DND-41 (cell line): ENCODE results near the gene INSYN2A.

ENCODE experiments used
- ATAC-seq: fragments of 200-7000 bp; cut with Tn5 transposase; 3 replicates; pipeline ENCODE4 v1.9.1; 2021; ENCODE audit warnings: low read depth; ENCODE audit not compliant: insufficient read depth
- DNase-seq: peaks from one replicate; pipeline ENCODE4 v3.0.0-alpha.2; 2020
- H2AFZ ChIP-seq: 2 replicates; pipeline ENCODE4 v1.6.0; 2012; ENCODE audit warnings: low read depth, low read length
- H3K27ac ChIP-seq: 2 replicates; pipeline ENCODE4 v1.5.1; 2012; ENCODE audit warnings: low read length, inconsistent platforms
- H3K27me3 ChIP-seq: fragments of 200-600 bp; sonication (generic); 2 replicates; pipeline ENCODE4 v1.6.0; 2012; ENCODE audit warnings: low read length, mild to moderate bottlenecking, inconsistent platforms; ENCODE audit not compliant: insufficient read depth, poor library complexity
- H3K36me3 ChIP-seq: 2 replicates; pipeline ENCODE4 v1.5.1; 2012; ENCODE audit warnings: low read length, inconsistent platforms; ENCODE audit not compliant: insufficient read depth
- H3K4me1 ChIP-seq: 2 replicates; pipeline ENCODE4 v1.5.1; 2012; ENCODE audit warnings: mild to moderate bottlenecking, low read length; ENCODE audit not compliant: insufficient read depth
- H3K4me2 ChIP-seq: 2 replicates; pipeline ENCODE4 v1.6.0; 2012; ENCODE audit warnings: mild to moderate bottlenecking, moderate library complexity, low read length, inconsistent platforms; ENCODE audit not compliant: insufficient read depth
- H3K4me3 ChIP-seq, 2 experiments: fragments of 200-600 bp in 1 of 2; shearing (Covaris generic) in 1 of 2; 2 replicates each; pipeline ENCODE4 v1.5.1; 2012 to 2016; ENCODE audit warnings: inconsistent platforms in 2 of 2, low read length in 2 of 2, mild to moderate bottlenecking in 2 of 2, low read depth in 1 of 2, moderate library complexity in 1 of 2
- H3K79me2 ChIP-seq: 2 replicates; pipeline ENCODE4 v1.6.0; 2012; ENCODE audit warnings: low read length, inconsistent platforms; ENCODE audit not compliant: insufficient read depth
- H3K9ac ChIP-seq: 2 replicates; pipeline ENCODE4 v1.6.0; 2012; ENCODE audit warnings: low read depth, mild to moderate bottlenecking, inconsistent platforms, low read length, moderate library complexity
- H3K9me3 ChIP-seq: 2 replicates; pipeline ENCODE4 v1.5.1; 2012; ENCODE audit warnings: low read length, moderate library complexity, mild to moderate bottlenecking, inconsistent platforms; ENCODE audit not compliant: insufficient read depth, severe bottlenecking
- H4K20me1 ChIP-seq: 2 replicates; pipeline ENCODE4 v1.6.0; 2012; ENCODE audit warnings: low read length; ENCODE audit not compliant: insufficient read depth
- EZH2 ChIP-seq: IDR thresholded peaks from 3 replicates; pipeline ENCODE4 v1.6.1; 2012; ENCODE audit warnings: borderline replicate concordance, low read depth, mild to moderate bottlenecking, moderate library complexity, low read length, inconsistent platforms; ENCODE audit not compliant: severe bottlenecking
- TF ChIP-seq, protein P1 (sequence below): IDR thresholded peaks from 2 replicates; pipeline ENCODE4 v1.5.1; 2012; ENCODE audit warnings: borderline replicate concordance, low read length, moderate library complexity, mild to moderate bottlenecking; ENCODE audit not compliant: poor library complexity, severe bottlenecking; ENCODE audit errors: extremely low read depth

The INSYN2A gene

DNA sequence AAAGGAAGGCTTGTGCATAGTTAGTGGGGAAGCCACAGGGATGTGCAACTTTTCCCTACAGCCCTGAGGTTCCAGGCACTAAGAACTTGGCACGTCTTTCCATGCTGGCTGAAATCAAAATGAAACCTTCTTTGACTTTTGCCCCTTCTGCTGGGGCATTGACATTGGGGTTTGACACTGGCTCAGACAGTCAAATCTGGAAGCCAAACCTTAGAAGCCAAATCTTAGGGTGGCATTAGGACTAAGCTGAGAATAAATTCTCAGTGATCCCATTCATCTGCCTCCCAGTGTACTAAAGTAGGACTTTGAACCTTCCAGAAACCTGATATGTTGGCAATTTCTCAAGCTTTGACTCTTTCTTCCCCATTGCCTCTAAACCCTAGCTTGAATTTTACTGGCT lies 31.3 kb upstream of the INSYN2A start:
- H3K27me3 ChIP-seq: no peaks in the 10 kb centered on the region
- DNase-seq: no peak
- no peaks in the 10 kb centered on the region for H3K36me3 ChIP-seq
- no peaks in the 10 kb centered on the region for H3K4me1 ChIP-seq
- H3K27ac ChIP-seq: no peak overlapping the region
- H3K79me2 ChIP-seq: no peaks in the 10 kb centered on the region
- H3K9me3 ChIP-seq: no peaks in the 10 kb centered on the region
- no peak for ATAC-seq
- no peaks in the 10 kb centered on the region for H4K20me1 ChIP-seq
- TF ChIP-seq, protein P1, sequence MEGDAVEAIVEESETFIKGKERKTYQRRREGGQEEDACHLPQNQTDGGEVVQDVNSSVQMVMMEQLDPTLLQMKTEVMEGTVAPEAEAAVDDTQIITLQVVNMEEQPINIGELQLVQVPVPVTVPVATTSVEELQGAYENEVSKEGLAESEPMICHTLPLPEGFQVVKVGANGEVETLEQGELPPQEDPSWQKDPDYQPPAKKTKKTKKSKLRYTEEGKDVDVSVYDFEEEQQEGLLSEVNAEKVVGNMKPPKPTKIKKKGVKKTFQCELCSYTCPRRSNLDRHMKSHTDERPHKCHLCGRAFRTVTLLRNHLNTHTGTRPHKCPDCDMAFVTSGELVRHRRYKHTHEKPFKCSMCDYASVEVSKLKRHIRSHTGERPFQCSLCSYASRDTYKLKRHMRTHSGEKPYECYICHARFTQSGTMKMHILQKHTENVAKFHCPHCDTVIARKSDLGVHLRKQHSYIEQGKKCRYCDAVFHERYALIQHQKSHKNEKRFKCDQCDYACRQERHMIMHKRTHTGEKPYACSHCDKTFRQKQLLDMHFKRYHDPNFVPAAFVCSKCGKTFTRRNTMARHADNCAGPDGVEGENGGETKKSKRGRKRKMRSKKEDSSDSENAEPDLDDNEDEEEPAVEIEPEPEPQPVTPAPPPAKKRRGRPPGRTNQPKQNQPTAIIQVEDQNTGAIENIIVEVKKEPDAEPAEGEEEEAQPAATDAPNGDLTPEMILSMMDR: no peak
- no peak for TF ChIP-seq EZH2
- H3K4me3 ChIP-seq: no peak overlapping the region
- H3K4me2 ChIP-seq: no peak overlapping the region
- no peak overlapping the region for H3K9ac ChIP-seq
- H2AFZ ChIP-seq: no peak overlapping the region

DNA sequence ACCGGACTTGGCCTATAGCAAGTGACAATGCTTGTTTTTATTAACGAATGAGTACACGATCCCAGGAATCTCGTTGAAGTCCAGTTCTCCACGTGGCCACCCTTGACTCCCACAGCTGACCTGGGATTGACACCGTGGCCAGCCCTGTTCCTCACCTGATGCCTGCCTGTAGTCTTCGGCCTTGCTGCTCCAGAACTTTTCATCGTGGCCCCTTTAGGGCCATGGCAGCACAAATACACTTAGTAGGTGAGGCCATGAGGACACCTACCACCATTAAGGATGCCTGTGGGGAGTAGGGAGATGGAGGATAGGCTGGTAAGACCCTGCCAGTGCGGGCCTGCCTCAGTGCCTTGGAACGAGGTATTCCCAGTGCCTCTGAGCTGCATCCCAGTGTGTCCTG lies 30.6 kb upstream of the INSYN2A start:
- DNase-seq (no peak), ATAC-seq (no peak)
- Histone ChIP-seq H3K9ac (no peak overlapping the region), H3K4me2 (no peak overlapping the region), H3K36me3 (no peaks in the 10 kb centered on the region), H2AFZ (no peak overlapping the region), H4K20me1 (no peaks in the 10 kb centered on the region), H3K9me3 (no peaks in the 10 kb centered on the region), H3K27ac (no peak overlapping the region), H3K79me2 (no peaks in the 10 kb centered on the region), H3K27me3 (no peaks in the 10 kb centered on the region), H3K4me1 (no peaks in the 10 kb centered on the region), H3K4me3 (no peak overlapping the region)
- TF ChIP-seq EZH2: no peak

DNA sequence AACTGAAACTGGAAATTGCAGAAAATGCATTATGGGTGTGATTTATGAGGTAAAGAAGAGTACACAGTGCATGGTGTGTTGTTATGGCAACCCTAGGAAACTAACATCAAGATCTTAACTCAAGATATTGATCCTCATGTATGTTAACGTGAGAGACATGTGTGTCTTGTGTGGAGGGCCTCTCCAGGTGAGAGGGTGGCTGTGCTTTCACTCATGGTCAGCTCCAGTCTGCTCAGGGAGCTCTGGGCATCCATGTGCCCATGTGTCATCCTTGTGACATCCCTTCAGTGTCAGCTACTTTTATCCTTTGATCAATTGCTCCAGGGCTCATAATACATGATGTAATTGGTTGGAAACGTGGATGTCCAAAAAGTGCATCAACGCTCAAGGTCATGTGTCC lies 24.9 kb upstream of the INSYN2A start:
- TF ChIP-seq EZH2: no peak
- TF ChIP-seq, protein P1: no peak
- Histone ChIP-seq H3K4me2 (no peak overlapping the region), H4K20me1 (no peaks in the 10 kb centered on the region), H3K79me2 (no peaks in the 10 kb centered on the region), H3K4me3 (no peak overlapping the region), H3K9me3 (no peaks in the 10 kb centered on the region), H3K27ac (no peak overlapping the region), H2AFZ (no peak overlapping the region), H3K36me3 (no peaks in the 10 kb centered on the region), H3K9ac (no peak overlapping the region), H3K4me1 (no peaks in the 10 kb centered on the region), H3K27me3 (no peaks in the 10 kb centered on the region)
- DNase-seq: no peak
- ATAC-seq: no peak

DNA sequence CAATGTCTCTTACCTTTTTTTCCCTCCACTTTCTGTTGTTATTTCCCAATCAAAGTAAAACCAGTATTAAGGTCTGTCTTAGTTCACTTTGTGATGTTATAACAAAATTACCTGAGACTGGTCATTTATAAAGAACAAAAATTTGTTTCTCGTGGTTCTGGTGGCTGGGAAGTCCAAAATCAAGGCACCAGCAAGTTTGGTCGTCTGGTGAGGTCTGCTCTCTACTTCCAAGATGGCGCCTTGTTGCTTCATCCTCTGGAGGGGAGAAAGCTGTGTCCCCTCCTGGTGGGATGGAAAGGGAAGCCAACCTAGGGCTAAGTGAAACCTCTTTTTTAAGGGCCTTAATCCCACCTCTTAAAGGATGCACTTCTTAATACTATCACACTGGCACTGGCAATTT lies 22.3 kb upstream of the INSYN2A start:
- ATAC-seq (no peak), DNase-seq (no peak)
- no peaks in the 10 kb centered on the region for H3K36me3 ChIP-seq
- no peaks in the 10 kb centered on the region for H3K79me2 ChIP-seq
- no peak overlapping the region for H3K4me2 ChIP-seq
- H2AFZ ChIP-seq: no peak overlapping the region
- H3K4me1 ChIP-seq: no peaks in the 10 kb centered on the region
- TF ChIP-seq, protein P1: no peak
- TF ChIP-seq EZH2: no peak
- H4K20me1 ChIP-seq: no peaks in the 10 kb centered on the region
- H3K9ac ChIP-seq: no peak overlapping the region
- H3K9me3 ChIP-seq: no peaks in the 10 kb centered on the region
- no peak overlapping the region for H3K27ac ChIP-seq
- no peaks in the 10 kb centered on the region for H3K27me3 ChIP-seq
- no peak overlapping the region for H3K4me3 ChIP-seq
